ENCODE results near the gene POU3F1.

POU3F1 gene

GRCh38 chr1:38009088-38009840 is 37.3 kb downstream of the POU3F1 start:
- no peak overlapping the region for H3K27ac ChIP-seq (ENCODE audit: low read depth, low read length)
- no peak overlapping the region for H2AFZ ChIP-seq (ENCODE audit: low read depth, low read length, severe bottlenecking)
- no peak overlapping the region for H3K4me3 ChIP-seq (ENCODE audit: insufficient read depth, low read length, poor library complexity, severe bottlenecking)
- H3K9me3 ChIP-seq (ENCODE audit: insufficient read depth, low read length): no peaks in the 10 kb centered on the region
- TF ChIP-seq, protein P1, sequence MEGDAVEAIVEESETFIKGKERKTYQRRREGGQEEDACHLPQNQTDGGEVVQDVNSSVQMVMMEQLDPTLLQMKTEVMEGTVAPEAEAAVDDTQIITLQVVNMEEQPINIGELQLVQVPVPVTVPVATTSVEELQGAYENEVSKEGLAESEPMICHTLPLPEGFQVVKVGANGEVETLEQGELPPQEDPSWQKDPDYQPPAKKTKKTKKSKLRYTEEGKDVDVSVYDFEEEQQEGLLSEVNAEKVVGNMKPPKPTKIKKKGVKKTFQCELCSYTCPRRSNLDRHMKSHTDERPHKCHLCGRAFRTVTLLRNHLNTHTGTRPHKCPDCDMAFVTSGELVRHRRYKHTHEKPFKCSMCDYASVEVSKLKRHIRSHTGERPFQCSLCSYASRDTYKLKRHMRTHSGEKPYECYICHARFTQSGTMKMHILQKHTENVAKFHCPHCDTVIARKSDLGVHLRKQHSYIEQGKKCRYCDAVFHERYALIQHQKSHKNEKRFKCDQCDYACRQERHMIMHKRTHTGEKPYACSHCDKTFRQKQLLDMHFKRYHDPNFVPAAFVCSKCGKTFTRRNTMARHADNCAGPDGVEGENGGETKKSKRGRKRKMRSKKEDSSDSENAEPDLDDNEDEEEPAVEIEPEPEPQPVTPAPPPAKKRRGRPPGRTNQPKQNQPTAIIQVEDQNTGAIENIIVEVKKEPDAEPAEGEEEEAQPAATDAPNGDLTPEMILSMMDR (IDR thresholded peaks at IDR 0.05; ENCODE audit: insufficient read depth, low read length, poor library complexity, severe bottlenecking): no peak
- no peak for TF ChIP-seq EZH2phosphoT487 (conservative IDR thresholded peaks at IDR 0.05; ENCODE audit: low read length)
- no peaks in the 10 kb centered on the region for H3F3A ChIP-seq (ENCODE audit: insufficient read depth)
- peaks cover 17% of the 10 kb centered on the region for H3K79me2 ChIP-seq (ENCODE audit: insufficient read depth, low read length)
- no peaks in the 10 kb centered on the region for H3K9me2 ChIP-seq (replicated peaks; ENCODE audit: insufficient read depth, low read length)
- no peak overlapping the region for H3K4me2 ChIP-seq (ENCODE audit: low read depth, low read length, poor library complexity, severe bottlenecking)
- H3K36me3 ChIP-seq (ENCODE audit: low read length): no peaks in the 10 kb centered on the region
- H3K9ac ChIP-seq (ENCODE audit: low read length): no peak overlapping the region
- no peaks in the 10 kb centered on the region for H3K27me3 ChIP-seq (ENCODE audit: low read length)
- H4K20me1 ChIP-seq (ENCODE audit: low read depth, low read length): no peaks in the 10 kb centered on the region

DNA sequence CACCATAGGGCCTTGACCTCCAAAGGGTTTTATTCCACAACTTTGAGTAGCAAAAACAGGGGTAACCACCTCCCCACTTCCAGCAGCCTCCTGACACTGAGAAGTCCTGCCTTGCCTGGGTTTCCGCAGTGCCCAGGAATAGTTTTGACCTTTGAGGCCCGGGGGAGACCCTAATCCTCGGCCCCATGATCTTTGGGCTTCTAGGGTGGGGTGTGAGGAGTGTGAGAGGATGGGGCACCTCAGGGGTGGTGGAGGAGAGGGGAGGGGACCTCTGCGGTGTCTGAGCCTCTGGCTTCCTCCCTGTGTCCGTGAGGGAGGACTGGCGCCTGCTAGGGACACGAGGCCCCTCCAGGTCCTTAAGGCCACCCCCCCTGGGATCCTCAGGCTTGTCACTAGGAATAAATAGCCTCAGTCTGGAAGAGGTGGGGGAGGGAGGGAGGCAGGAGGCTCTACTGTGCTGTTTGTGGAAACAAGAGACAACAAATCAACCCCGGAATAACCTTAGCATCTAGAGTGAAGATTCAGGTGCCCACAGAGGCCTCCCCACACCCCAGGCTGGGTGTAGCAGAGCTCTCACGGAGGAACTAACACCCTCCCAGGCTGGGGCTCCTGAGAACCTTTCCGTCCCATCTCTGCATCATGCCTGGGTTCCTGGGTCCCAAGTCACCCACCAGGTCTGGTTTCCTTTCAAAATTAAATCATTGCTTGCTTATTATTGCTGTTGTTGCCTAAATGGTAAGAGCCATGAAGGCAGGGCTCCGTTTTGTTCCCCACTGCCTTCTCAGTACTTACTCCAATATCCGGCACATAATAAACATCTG is 40.4 kb downstream of the POU3F1 start:
- H3K36me3 ChIP-seq (ENCODE audit: low read length): no peaks in the 10 kb centered on the region
- no peaks in the 10 kb centered on the region for H3K27me3 ChIP-seq (ENCODE audit: low read length)
- no peak overlapping the region for H2AFZ ChIP-seq (ENCODE audit: low read depth, low read length, severe bottlenecking)
- H3F3A ChIP-seq (ENCODE audit: insufficient read depth): no peaks in the 10 kb centered on the region
- no peak overlapping the region for H3K9ac ChIP-seq (ENCODE audit: low read length)
- no peak overlapping the region for H3K4me3 ChIP-seq (ENCODE audit: insufficient read depth, low read length, poor library complexity, severe bottlenecking)
- TF ChIP-seq, protein P1 (IDR thresholded peaks at IDR 0.05; ENCODE audit: insufficient read depth, low read length, poor library complexity, severe bottlenecking): no peak
- TF ChIP-seq EZH2phosphoT487 (conservative IDR thresholded peaks at IDR 0.05; ENCODE audit: low read length): no peak
- no peaks in the 10 kb centered on the region for H3K9me3 ChIP-seq (ENCODE audit: insufficient read depth, low read length)
- no peak overlapping the region for H3K27ac ChIP-seq (ENCODE audit: low read depth, low read length)
- H3K4me2 ChIP-seq (ENCODE audit: low read depth, low read length, poor library complexity, severe bottlenecking): no peak overlapping the region
- H3K9me2 ChIP-seq (replicated peaks; ENCODE audit: insufficient read depth, low read length): no peaks in the 10 kb centered on the region
- no peaks in the 10 kb centered on the region for H3K79me2 ChIP-seq (ENCODE audit: insufficient read depth, low read length)
- no peaks in the 10 kb centered on the region for H4K20me1 ChIP-seq (ENCODE audit: low read depth, low read length)

DNA sequence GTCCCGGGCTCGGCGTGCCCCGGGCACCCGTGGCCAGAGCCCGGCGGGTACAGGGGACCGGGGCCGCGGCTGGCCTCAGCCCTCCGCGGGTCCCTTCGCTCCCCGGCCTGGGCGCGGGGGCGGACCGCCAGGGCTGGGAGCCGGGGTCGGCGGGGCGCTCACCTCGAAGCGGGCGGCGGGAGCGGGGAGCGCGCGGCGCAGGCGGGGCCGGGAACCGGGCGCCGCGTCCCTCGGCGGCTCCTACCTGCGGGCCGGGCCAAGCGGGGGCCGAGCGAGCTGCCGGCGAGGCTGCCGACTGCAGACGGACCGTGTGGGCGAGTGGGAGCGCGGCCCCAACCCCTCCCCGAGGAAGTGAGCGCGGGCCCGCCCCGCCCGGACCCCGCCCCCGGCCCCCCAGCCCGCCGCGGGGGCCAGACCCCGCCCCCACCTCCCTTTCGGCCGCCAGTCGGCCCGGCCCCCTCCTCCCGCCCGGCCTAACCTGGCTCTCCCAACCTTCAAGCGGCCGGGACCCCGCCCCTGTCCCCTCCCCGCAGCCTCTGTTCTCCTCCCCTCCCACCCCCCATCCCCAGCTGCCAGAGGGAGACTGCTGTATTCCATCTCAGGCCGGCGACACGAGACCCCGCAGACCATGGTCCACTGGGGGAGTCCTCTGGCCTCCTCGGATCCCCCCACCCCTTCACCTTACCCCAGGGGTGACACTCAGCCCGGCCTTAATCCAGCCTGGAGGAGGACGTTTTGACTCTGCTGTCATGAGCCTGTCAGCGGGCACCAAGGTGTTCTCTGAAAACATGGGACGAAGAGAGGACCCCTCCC is 41.2 kb downstream of the POU3F1 start, which contains the start of gene FHL3:
TSS of gene FHL3 (minus strand) at position 320 of the 813 bp plus-strand sequence. CDS start 6,102 bp downstream, outside the sequence.
- Histone ChIP-seq H3K27ac (ENCODE audit: low read depth, low read length) (no peak within 1 kb of the TSS), H3K79me2 (ENCODE audit: insufficient read depth, low read length) (no peaks in the 10 kb centered on the region), H3K9me2 (replicated peaks; ENCODE audit: insufficient read depth, low read length) (no peaks in the 10 kb centered on the region), H3K4me2 (ENCODE audit: low read depth, low read length, poor library complexity, severe bottlenecking) (peak within 1 kb of the TSS; percentile 44), H3K4me3 (ENCODE audit: insufficient read depth, low read length, poor library complexity, severe bottlenecking) (peak within 1 kb of the TSS; percentile 40), H3K9ac (ENCODE audit: low read length) (0 out of 2 replicates have a peak within 1 kb of the TSS, but pooled peaks have one; percentile 25), H4K20me1 (ENCODE audit: low read depth, low read length) (no peaks in the 10 kb centered on the region), H3F3A (ENCODE audit: insufficient read depth) (no peaks in the 10 kb centered on the region), H3K27me3 (ENCODE audit: low read length) (no peaks in the 10 kb centered on the region), H3K36me3 (ENCODE audit: low read length) (no peaks in the 10 kb centered on the region), H3K9me3 (ENCODE audit: insufficient read depth, low read length) (no peaks in the 10 kb centered on the region), H2AFZ (ENCODE audit: low read depth, low read length, severe bottlenecking) (peak within 1 kb of the TSS; percentile 45)
- TF ChIP-seq, protein P1 (IDR thresholded peaks at IDR 0.05; ENCODE audit: insufficient read depth, low read length, poor library complexity, severe bottlenecking): no peak
- no peak for TF ChIP-seq EZH2phosphoT487 (conservative IDR thresholded peaks at IDR 0.05; ENCODE audit: low read length)

Data from SU-DHL-6 (cell line).